ENCODE measurements around the gene ADISSP.

DNA sequence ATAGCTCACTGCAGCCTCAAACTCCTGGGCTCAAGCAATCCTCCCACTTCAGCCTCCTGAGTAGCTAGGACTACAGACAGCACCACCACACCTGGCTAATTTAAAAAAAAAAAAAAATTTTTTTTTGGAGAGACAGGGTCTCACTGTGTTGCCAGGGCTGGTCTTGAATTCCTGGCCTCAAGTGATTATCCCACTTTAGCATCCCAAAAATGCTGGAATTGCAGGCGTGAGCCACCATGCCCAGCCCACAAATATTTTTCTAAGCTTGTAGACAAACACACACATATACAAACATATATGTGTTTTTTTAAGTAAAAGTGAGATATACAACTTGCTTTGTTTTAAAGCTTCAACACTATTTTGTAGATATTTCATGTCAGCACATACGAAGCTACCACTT is 24.3 kb downstream of the ADISSP start:
- TF ChIP-seq POLR2A (IDR thresholded peaks at IDR 0.05; ENCODE audit: low read depth, low read length) (no peak), POU2F2 (IDR thresholded peaks at IDR 0.05; ENCODE audit: low read depth, low read length) (no peak), POLR2AphosphoS5 (IDR thresholded peaks at IDR 0.05; ENCODE audit: low read depth, low read length) (no peak), TAF1 (IDR thresholded peaks at IDR 0.05; ENCODE audit: low read depth, low read length) (no peak), SPI1 (IDR thresholded peaks at IDR 0.05; ENCODE audit: low read depth, low read length) (no peak)
